Lung (tissue), 13 donors: Measurements from ENCODE around the gene LRP5. TPM values are rescaled to one million over a fixed set of nuclear protein-coding genes. Genes with fewer than 3 reads are reported as not detected.

Experiments
- ATAC-seq: fragments of 200-7000 bp; cut with Tn5 transposase; one replicate; pipeline ENCODE4 v1.9.1; 2020; ENCODE audit warnings: moderate number of reproducible peaks; ENCODE audit not compliant: insufficient read depth, low FRiP score
- DNase-seq, 3 donors: peaks; one replicate each; pipeline ENCODE4 v3.0.0-alpha.2; 2013 to 2017
- H3K27ac ChIP-seq, 2 donors: one replicate each; pipeline ENCODE4 v1.5.1; 2013; ENCODE audit warnings: mild to moderate bottlenecking in 2 of 2, moderate library complexity in 2 of 2, control low read depth in 1 of 2, inconsistent platforms in 1 of 2, low read depth in 1 of 2, low read length in 1 of 2
- H3K27me3 ChIP-seq, 3 donors: one replicate each; pipeline ENCODE4 v1.5.1; 2013; ENCODE audit warnings: low read length in 2 of 3; ENCODE audit not compliant: control insufficient read depth in 3 of 3, insufficient read depth in 3 of 3
- H3K36me3 ChIP-seq, 4 donors: one replicate each; pipeline ENCODE4 v1.5.1; 2013; ENCODE audit warnings: low read length in 4 of 4, mild to moderate bottlenecking in 1 of 4, moderate library complexity in 1 of 4; ENCODE audit not compliant: control insufficient read depth in 4 of 4, insufficient read depth in 4 of 4
- H3K4me1 ChIP-seq, 5 donors: one replicate each; pipeline ENCODE4 v1.5.1; 2013; ENCODE audit warnings: low read length in 5 of 5, mild to moderate bottlenecking in 2 of 5, moderate library complexity in 1 of 5; ENCODE audit not compliant: control insufficient read depth in 5 of 5, insufficient read depth in 5 of 5
- H3K4me3 ChIP-seq: one replicate; pipeline ENCODE4 v1.5.1; 2013; ENCODE audit warnings: mild to moderate bottlenecking, control low read depth, moderate library complexity
- H3K9ac ChIP-seq, 2 donors: one replicate each; pipeline ENCODE4 v1.5.1; 2013; ENCODE audit warnings: low read length in 2 of 2, control low read depth in 1 of 2; ENCODE audit not compliant: insufficient read depth in 1 of 2
- H3K9me3 ChIP-seq, 4 donors: one replicate each; pipeline ENCODE4 v1.5.1; 2013; ENCODE audit warnings: low read length in 3 of 4, mild to moderate bottlenecking in 1 of 4, moderate library complexity in 1 of 4; ENCODE audit not compliant: control insufficient read depth in 4 of 4, insufficient read depth in 3 of 4
- CTCF ChIP-seq: IDR thresholded peaks from 2 replicates; pipeline ENCODE4 v1.5.1; 2012; ENCODE audit warnings: mild to moderate bottlenecking; ENCODE audit errors: control extremely low read depth, extremely low read depth
- WGBS, 2 donors: extraction: QIAGEN DNeasy Blood & Tissue Kit; methylation state at CpG; one replicate each; pipeline ENCODE4 v1.1.7; 2013; 5-methylcytosine and 5-hydroxymethylcytosine counted together
- polyA plus RNA-seq, 2 donors: library from polyadenylated mRNA; stranded (reverse); fragments of 200-250 nt; gene quantifications; one replicate each; pipeline ENCODE4 v1.2.1, GENCODE V29; 2013
- small RNA-seq: library from RNA; depleted of rRNA; stranded (forward); fragments of <200 nt; gene quantifications from one replicate; pipeline ENCODE3, GENCODE V24; 2014; ENCODE audit warnings: low replicate concordance
- total RNA-seq, 2 donors: library from RNA; depleted of rRNA in 1 of 2; stranded (reverse); fragments of >200 nt in 1 of 2; gene quantifications; one replicate each; pipeline ENCODE4 v1.2.1, GENCODE V29; 2014 to 2021
- donor health status: control.
- donor health status: control.
- donor health status: Bipolar disorder and iron deficiency.
- donor health status: healthy.
- donor health status: DM: yes; HTN: yes; CAD: no.

LRP5 gene
- total and polyA plus RNA-seq, 4 donors, result 33.7 to 76.4 (median 63.2) TPM

GRCh38 chr11:68498321-68498720 lies 185.9 kb downstream of the LRP5 start:
- Histone ChIP-seq H3K27ac (no peak overlapping the region), H3K36me3 (no peaks in the 10 kb centered on the region), H3K9ac (no peak overlapping the region), H3K4me3 (no peak overlapping the region), H3K27me3 (no peaks in the 10 kb centered on the region), H3K4me1 (peaks cover 3 to 35% (median 16%) of the 10 kb centered on the region in 5 donors), H3K9me3 (no peaks in the 10 kb centered on the region)
- ATAC-seq (no peak), DNase-seq (peak in 1 of 3 donors; percentile 30)
- WGBS, 2 donors, result 34 to 62% methylated on average over 2 of the region's 2 CpGs
- TF ChIP-seq CTCF, result no peak

Small RNA genes within 50 kb of the gene (small RNA-seq; reads per million reads assigned to genes)
- not detected for gene NDUFA3P2

Other genes starting within 250 kb of the LRP5 start
- gene CHKA, start 191.2 kb upstream of the LRP5 start, total RNA-seq, result 10 to 100 TPM; 55.8 to 73.4 TPM
- gene CHKA, start 191.2 kb upstream of the LRP5 start, polyA plus RNA-seq, result 10 to 100 TPM; 17.6 to 42.2 TPM
- 10 to 100 TPM; 35.7 to 78.2 TPM for gene KMT5B, start 99.3 kb upstream of the LRP5 start, total RNA-seq
- gene KMT5B, start 99.3 kb upstream of the LRP5 start, polyA plus RNA-seq, result 10 to 100 TPM; 15.1 to 16.5 TPM
- gene C11orf24, start 40.6 kb upstream of the LRP5 start, total RNA-seq, result 10 to 100 TPM in 1 of 2 donors, 1 to 10 TPM in 1; 9.8 to 50.0 TPM
- gene C11orf24, start 40.6 kb upstream of the LRP5 start, polyA plus RNA-seq, result 10 to 100 TPM; 25.4 to 33.9 TPM
- 100 to 1,000 TPM in 1 of 2 donors, 10 to 100 TPM in 1; 87.4 to 217 TPM for gene PPP6R3, start 148.2 kb downstream of the LRP5 start, total RNA-seq
- gene PPP6R3, start 148.2 kb downstream of the LRP5 start, polyA plus RNA-seq, result 10 to 100 TPM; 28.5 to 34.0 TPM